ENCODE measurements around the gene SLIT3. TPM values are rescaled to one million over a fixed set of nuclear protein-coding genes. Genes with fewer than 3 reads are reported as not detected.

SLIT3 gene
- total RNA-seq, 4 donors from 2014 or later: 28.4 to 77.2 (median 63.8) TPM

GRCh38 chr5:168833383-168833782 lies 467.6 kb downstream of the SLIT3 start:
- 52 to 56% methylated on average over 3 of the region's 3 CpGs for WGBS, 2 donors
- Histone ChIP-seq H3K9me3 (no peaks in the 10 kb centered on the region), H3K27me3 (no peaks in the 10 kb centered on the region), H3K27ac (no peak overlapping the region), H3K4me1 (no peaks in the 10 kb centered on the region), H3K4me3 (replicated peaks in 1 of 3) (no peak overlapping the region), H3K36me3 (no peaks in the 10 kb centered on the region)
- intact Hi-C loops (cut with DNase I): no loop called here
- TF ChIP-seq CTCF (IDR thresholded peaks at IDR 0.05): no peak
- TF ChIP-seq POLR2A (IDR thresholded peaks at IDR 0.05): no peak
- DNase-seq: no peak

- 93 to 95% methylated on average over 6 of the region's 6 CpGs for WGBS, 2 donors
- no peak for DNase-seq
- Histone ChIP-seq H3K9me3 (no peaks in the 10 kb centered on the region), H3K36me3 (no peaks in the 10 kb centered on the region), H3K4me1 (no peaks in the 10 kb centered on the region), H3K4me3 (replicated peaks in 1 of 3) (no peak overlapping the region), H3K27me3 (no peaks in the 10 kb centered on the region), H3K27ac (no peak overlapping the region)
- intact Hi-C loops (cut with DNase I): no loop called here
- TF ChIP-seq POLR2A (IDR thresholded peaks at IDR 0.05) (no peak), CTCF (IDR thresholded peaks at IDR 0.05) (no peak)
Observed at GRCh38 chr5:168832308-168832707, 468.6 kb downstream of the SLIT3 start.

GRCh38 chr5:168831383-168831782 lies 469.6 kb downstream of the SLIT3 start:
- no peaks in the 10 kb centered on the region for H3K9me3 ChIP-seq
- WGBS, 2 donors: 86 to 90% methylated on average over 7 of the region's 7 CpGs
- H3K4me1 ChIP-seq: peaks cover 4% of the 10 kb centered on the region in 2 donors
- no peak overlapping the region for H3K4me3 ChIP-seq (replicated peaks in 1 of 3)
- TF ChIP-seq CTCF (IDR thresholded peaks at IDR 0.05) (no peak), POLR2A (IDR thresholded peaks at IDR 0.05) (no peak)
- H3K27me3 ChIP-seq: no peaks in the 10 kb centered on the region
- no peak overlapping the region for H3K27ac ChIP-seq
- intact Hi-C loops (cut with DNase I): no loop called here
- no peak for DNase-seq
- no peaks in the 10 kb centered on the region for H3K36me3 ChIP-seq

- Histone ChIP-seq H3K4me3 (replicated peaks in 1 of 3) (no peak overlapping the region), H3K36me3 (no peaks in the 10 kb centered on the region), H3K4me1 (peaks cover 4 to 7% of the 10 kb centered on the region in 2 donors), H3K27ac (no peak overlapping the region), H3K9me3 (no peaks in the 10 kb centered on the region), H3K27me3 (no peaks in the 10 kb centered on the region)
- intact Hi-C loops (cut with DNase I): no loop called here
- 81 to 82% methylated on average over 3 of the region's 3 CpGs for WGBS, 2 donors
- DNase-seq: no peak
- TF ChIP-seq POLR2A (IDR thresholded peaks at IDR 0.05) (no peak), CTCF (IDR thresholded peaks at IDR 0.05) (no peak)
Observed at GRCh38 chr5:168830833-168831232, 470.1 kb downstream of the SLIT3 start.

- 85 to 95% methylated on average over 4 of the region's 4 CpGs for WGBS, 2 donors
Observed at GRCh38 chr5:168829922-168830417, 471.0 kb downstream of the SLIT3 start.

More at GRCh38 chr5:168829922-168830417, 471.0 kb downstream of the SLIT3 start:
- TF ChIP-seq CTCF (IDR thresholded peaks at IDR 0.05) (no peak), POLR2A (IDR thresholded peaks at IDR 0.05) (no peak)
- intact Hi-C loops (cut with DNase I): no loop called here
- Histone ChIP-seq H3K4me1 (peaks cover 4 to 11% of the 10 kb centered on the region in 2 donors), H3K4me3 (replicated peaks in 1 of 3) (no peak overlapping the region), H3K36me3 (no peaks in the 10 kb centered on the region), H3K27me3 (no peaks in the 10 kb centered on the region), H3K9me3 (no peaks in the 10 kb centered on the region), H3K27ac (no peak overlapping the region)
- no peak for DNase-seq
